Prostate gland (tissue), 2 donors: ENCODE results near the gene IFI27L2.

Source experiments
- POLR2A ChIP-seq: fragments of 450-650 bp; IDR thresholded peaks from one replicate; pipeline ENCODE4 v1.6.1; 2016; ENCODE audit warnings: antibody characterized with exemption, mild to moderate bottlenecking
- POLR2AphosphoS5 ChIP-seq: sonication (generic); formaldehyde crosslinking; IDR thresholded peaks from one replicate; pipeline ENCODE4 v1.6.1; 2017; ENCODE audit warnings: antibody characterized with exemption
- TF ChIP-seq, protein P1 (sequence below), 4 experiments: fragments of 200-600 bp in 2 of 4; fragments of 450-650 bp in 2 of 4; sonication (generic) in 2 of 4; IDR thresholded peaks; 1 replicate in 3 of 4; 2 replicates in 1 of 4; pipeline ENCODE4 v1.5.1; 2016 to 2019; ENCODE audit warnings: antibody characterized with exemption in 4 of 4, mild to moderate bottlenecking in 2 of 4, moderate library complexity in 2 of 4

DNA sequence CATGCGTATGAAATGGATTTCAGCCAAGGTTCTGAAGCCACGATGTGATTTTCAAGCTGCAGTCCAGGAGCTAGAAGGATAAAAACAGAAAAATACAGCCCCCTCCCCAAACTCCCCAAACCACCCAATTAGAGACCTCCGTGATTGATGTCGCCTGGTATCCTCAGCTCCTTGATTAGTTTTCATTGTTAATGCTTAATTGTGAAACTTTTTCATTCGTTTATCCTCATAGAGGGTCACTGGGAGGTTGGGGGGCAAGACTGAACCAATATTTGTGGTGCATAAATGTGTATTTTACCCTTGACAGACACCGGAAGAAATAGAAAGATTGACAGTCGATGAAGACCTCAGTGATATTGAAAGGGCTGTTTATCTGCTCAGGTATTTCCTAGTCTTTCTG lies 46.3 kb upstream of the IFI27L2 start:
- TF ChIP-seq, protein P1, sequence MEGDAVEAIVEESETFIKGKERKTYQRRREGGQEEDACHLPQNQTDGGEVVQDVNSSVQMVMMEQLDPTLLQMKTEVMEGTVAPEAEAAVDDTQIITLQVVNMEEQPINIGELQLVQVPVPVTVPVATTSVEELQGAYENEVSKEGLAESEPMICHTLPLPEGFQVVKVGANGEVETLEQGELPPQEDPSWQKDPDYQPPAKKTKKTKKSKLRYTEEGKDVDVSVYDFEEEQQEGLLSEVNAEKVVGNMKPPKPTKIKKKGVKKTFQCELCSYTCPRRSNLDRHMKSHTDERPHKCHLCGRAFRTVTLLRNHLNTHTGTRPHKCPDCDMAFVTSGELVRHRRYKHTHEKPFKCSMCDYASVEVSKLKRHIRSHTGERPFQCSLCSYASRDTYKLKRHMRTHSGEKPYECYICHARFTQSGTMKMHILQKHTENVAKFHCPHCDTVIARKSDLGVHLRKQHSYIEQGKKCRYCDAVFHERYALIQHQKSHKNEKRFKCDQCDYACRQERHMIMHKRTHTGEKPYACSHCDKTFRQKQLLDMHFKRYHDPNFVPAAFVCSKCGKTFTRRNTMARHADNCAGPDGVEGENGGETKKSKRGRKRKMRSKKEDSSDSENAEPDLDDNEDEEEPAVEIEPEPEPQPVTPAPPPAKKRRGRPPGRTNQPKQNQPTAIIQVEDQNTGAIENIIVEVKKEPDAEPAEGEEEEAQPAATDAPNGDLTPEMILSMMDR (IDR thresholded peaks at IDR 0.05), result no peak
- TF ChIP-seq POLR2A, result no peak
- no peak for TF ChIP-seq POLR2AphosphoS5
